Activated naive CD4-positive, alpha-beta T cell treated with anti-CD3 and anti-CD28 coated beads, Interleukin-2, amount 50 U/mL, for 24 hours (primary cell): ENCODE measurements around the gene DRC7.

Source experiments
- H3K27ac Mint-ChIP-seq: one replicate; pipeline ENCODE4 v1.8.0; 2021; ENCODE audit warnings: mild to moderate bottlenecking, mixed read lengths
- H3K27me3 Mint-ChIP-seq: one replicate; pipeline ENCODE4 v1.8.0; 2021; ENCODE audit warnings: mixed read lengths
- H3K36me3 Mint-ChIP-seq: one replicate; pipeline ENCODE4 v1.8.0; 2021; ENCODE audit warnings: mixed read lengths
- H3K4me1 Mint-ChIP-seq: one replicate; pipeline ENCODE4 v1.8.0; 2021; ENCODE audit warnings: mixed read lengths
- H3K4me3 Mint-ChIP-seq: one replicate; pipeline ENCODE4 v1.8.0; 2021; ENCODE audit warnings: mild to moderate bottlenecking, mixed read lengths
- H3K9me3 Mint-ChIP-seq: one replicate; pipeline ENCODE4 v1.8.0; 2021; ENCODE audit warnings: mixed read lengths

The DRC7 gene

GRCh38 chr16:57695680-57696069 is 1.1 kb downstream of the DRC7 start:
- H3K36me3 Mint-ChIP-seq = no peaks in the 10 kb centered on the region
- H3K9me3 Mint-ChIP-seq = no peaks in the 10 kb centered on the region
- no peaks in the 10 kb centered on the region for H3K27me3 Mint-ChIP-seq
- peaks cover 14% of the 10 kb centered on the region for H3K4me1 Mint-ChIP-seq
- H3K4me3 Mint-ChIP-seq = no peak overlapping the region
- no peak overlapping the region for H3K27ac Mint-ChIP-seq

- no peaks in the 10 kb centered on the region for H3K36me3 Mint-ChIP-seq
- no peaks in the 10 kb centered on the region for H3K27me3 Mint-ChIP-seq
- peaks cover 12% of the 10 kb centered on the region for H3K4me1 Mint-ChIP-seq
- no peaks in the 10 kb centered on the region for H3K9me3 Mint-ChIP-seq
- H3K27ac Mint-ChIP-seq = peak overlapping the region; percentile 62
- no peak overlapping the region for H3K4me3 Mint-ChIP-seq
These were observed 1.6 kb downstream of the DRC7 start for GRCh38 chr16:57696240-57696639.

- Mint-ChIP-seq H3K4me3 (no peak overlapping the region), H3K36me3 (no peaks in the 10 kb centered on the region), H3K4me1 (peaks cover 12% of the 10 kb centered on the region), H3K9me3 (no peaks in the 10 kb centered on the region), H3K27me3 (no peaks in the 10 kb centered on the region), H3K27ac (no peak overlapping the region)
These were observed 3.4 kb downstream of the DRC7 start for GRCh38 chr16:57697896-57698537.

- no peak overlapping the region for H3K27ac Mint-ChIP-seq
- H3K9me3 Mint-ChIP-seq = no peaks in the 10 kb centered on the region
- peaks cover 12% of the 10 kb centered on the region for H3K4me1 Mint-ChIP-seq
- H3K36me3 Mint-ChIP-seq = no peaks in the 10 kb centered on the region
- no peak overlapping the region for H3K4me3 Mint-ChIP-seq
- no peaks in the 10 kb centered on the region for H3K27me3 Mint-ChIP-seq
These were observed 4.3 kb downstream of the DRC7 start for GRCh38 chr16:57698812-57699405.

GRCh38 chr16:57699481-57699880 is 4.9 kb downstream of the DRC7 start:
- H3K4me3 Mint-ChIP-seq = no peak overlapping the region
- H3K27me3 Mint-ChIP-seq = no peaks in the 10 kb centered on the region
- no peaks in the 10 kb centered on the region for H3K9me3 Mint-ChIP-seq
- no peaks in the 10 kb centered on the region for H3K36me3 Mint-ChIP-seq
- H3K27ac Mint-ChIP-seq = no peak overlapping the region
- peaks cover 10% of the 10 kb centered on the region for H3K4me1 Mint-ChIP-seq

- H3K9me3 Mint-ChIP-seq = no peaks in the 10 kb centered on the region
- no peaks in the 10 kb centered on the region for H3K36me3 Mint-ChIP-seq
- no peak overlapping the region for H3K27ac Mint-ChIP-seq
- H3K27me3 Mint-ChIP-seq = no peaks in the 10 kb centered on the region
- peaks cover 6% of the 10 kb centered on the region for H3K4me1 Mint-ChIP-seq
- H3K4me3 Mint-ChIP-seq = no peak overlapping the region
These were observed 5.3 kb downstream of the DRC7 start for GRCh38 chr16:57699899-57700298.

- Mint-ChIP-seq H3K27ac (no peak overlapping the region), H3K9me3 (no peaks in the 10 kb centered on the region), H3K36me3 (no peaks in the 10 kb centered on the region), H3K4me3 (no peak overlapping the region), H3K4me1 (no peaks in the 10 kb centered on the region), H3K27me3 (no peaks in the 10 kb centered on the region)
These were observed 6.4 kb downstream of the DRC7 start for GRCh38 chr16:57700781-57701551.

GRCh38 chr16:57701759-57702371 is 7.3 kb downstream of the DRC7 start:
- H3K4me1 Mint-ChIP-seq = no peaks in the 10 kb centered on the region
- no peak overlapping the region for H3K27ac Mint-ChIP-seq
- no peak overlapping the region for H3K4me3 Mint-ChIP-seq
- H3K9me3 Mint-ChIP-seq = no peaks in the 10 kb centered on the region
- no peaks in the 10 kb centered on the region for H3K36me3 Mint-ChIP-seq
- no peaks in the 10 kb centered on the region for H3K27me3 Mint-ChIP-seq

- no peaks in the 10 kb centered on the region for H3K27me3 Mint-ChIP-seq
- no peak overlapping the region for H3K4me3 Mint-ChIP-seq
- no peaks in the 10 kb centered on the region for H3K36me3 Mint-ChIP-seq
- H3K27ac Mint-ChIP-seq = no peak overlapping the region
- no peaks in the 10 kb centered on the region for H3K4me1 Mint-ChIP-seq
- H3K9me3 Mint-ChIP-seq = no peaks in the 10 kb centered on the region
These were observed 8.9 kb downstream of the DRC7 start for GRCh38 chr16:57703416-57704010.

- H3K36me3 Mint-ChIP-seq = no peaks in the 10 kb centered on the region
- H3K4me3 Mint-ChIP-seq = no peak overlapping the region
- no peaks in the 10 kb centered on the region for H3K4me1 Mint-ChIP-seq
- H3K27me3 Mint-ChIP-seq = no peaks in the 10 kb centered on the region
- no peak overlapping the region for H3K27ac Mint-ChIP-seq
- no peaks in the 10 kb centered on the region for H3K9me3 Mint-ChIP-seq
These were observed 9.7 kb downstream of the DRC7 start for GRCh38 chr16:57704011-57704904.

- Mint-ChIP-seq H3K27me3 (no peaks in the 10 kb centered on the region), H3K4me3 (no peak overlapping the region), H3K27ac (no peak overlapping the region), H3K36me3 (no peaks in the 10 kb centered on the region), H3K4me1 (no peaks in the 10 kb centered on the region), H3K9me3 (no peaks in the 10 kb centered on the region)
These were observed 10.6 kb downstream of the DRC7 start for GRCh38 chr16:57704905-57705852.

GRCh38 chr16:57706717-57707116 is 12.1 kb downstream of the DRC7 start:
- Mint-ChIP-seq H3K27me3 (no peaks in the 10 kb centered on the region), H3K27ac (no peak overlapping the region), H3K4me1 (no peaks in the 10 kb centered on the region), H3K36me3 (no peaks in the 10 kb centered on the region), H3K4me3 (no peak overlapping the region), H3K9me3 (no peaks in the 10 kb centered on the region)

- Mint-ChIP-seq H3K4me1 (no peaks in the 10 kb centered on the region), H3K9me3 (no peaks in the 10 kb centered on the region), H3K36me3 (no peaks in the 10 kb centered on the region), H3K27ac (no peak overlapping the region), H3K4me3 (no peak overlapping the region), H3K27me3 (no peaks in the 10 kb centered on the region)
These were observed 12.7 kb downstream of the DRC7 start for GRCh38 chr16:57707331-57707730.

GRCh38 chr16:57708168-57708567 is 13.6 kb downstream of the DRC7 start:
- no peak overlapping the region for H3K4me3 Mint-ChIP-seq
- no peaks in the 10 kb centered on the region for H3K9me3 Mint-ChIP-seq
- no peaks in the 10 kb centered on the region for H3K36me3 Mint-ChIP-seq
- H3K27ac Mint-ChIP-seq = no peak overlapping the region
- no peaks in the 10 kb centered on the region for H3K4me1 Mint-ChIP-seq
- no peaks in the 10 kb centered on the region for H3K27me3 Mint-ChIP-seq
